Stimulated activated naive CD8-positive, alpha-beta T cell treated with anti-CD3 and anti-CD28 coated beads, Interleukin-15, Interleukin-2, amounts not matched to agents 100 ng/mL and 50 ng/mL, for 24 hours (primary cell): ENCODE results near the gene AK3.
A peak's percentile ranks its signal among the peaks of the same experiment; 100 is the strongest.

Source experiments
- H3K27ac Mint-ChIP-seq: one replicate; pipeline ENCODE4 v1.8.0; 2021; ENCODE audit warnings: mild to moderate bottlenecking, mixed read lengths
- H3K27me3 Mint-ChIP-seq: one replicate; pipeline ENCODE4 v1.8.0; 2021; ENCODE audit warnings: mixed read lengths
- H3K36me3 Mint-ChIP-seq: one replicate; pipeline ENCODE4 v1.8.0; 2021; ENCODE audit warnings: low read depth, mixed read lengths
- H3K4me1 Mint-ChIP-seq: one replicate; pipeline ENCODE4 v1.8.0; 2021; ENCODE audit warnings: low read depth, mixed read lengths
- H3K4me3 Mint-ChIP-seq: one replicate; pipeline ENCODE4 v1.8.0; 2021; ENCODE audit warnings: mild to moderate bottlenecking, mixed read lengths
- H3K9me3 Mint-ChIP-seq: one replicate; pipeline ENCODE4 v1.8.0; 2021; ENCODE audit warnings: mixed read lengths

Gene AK3

DNA sequence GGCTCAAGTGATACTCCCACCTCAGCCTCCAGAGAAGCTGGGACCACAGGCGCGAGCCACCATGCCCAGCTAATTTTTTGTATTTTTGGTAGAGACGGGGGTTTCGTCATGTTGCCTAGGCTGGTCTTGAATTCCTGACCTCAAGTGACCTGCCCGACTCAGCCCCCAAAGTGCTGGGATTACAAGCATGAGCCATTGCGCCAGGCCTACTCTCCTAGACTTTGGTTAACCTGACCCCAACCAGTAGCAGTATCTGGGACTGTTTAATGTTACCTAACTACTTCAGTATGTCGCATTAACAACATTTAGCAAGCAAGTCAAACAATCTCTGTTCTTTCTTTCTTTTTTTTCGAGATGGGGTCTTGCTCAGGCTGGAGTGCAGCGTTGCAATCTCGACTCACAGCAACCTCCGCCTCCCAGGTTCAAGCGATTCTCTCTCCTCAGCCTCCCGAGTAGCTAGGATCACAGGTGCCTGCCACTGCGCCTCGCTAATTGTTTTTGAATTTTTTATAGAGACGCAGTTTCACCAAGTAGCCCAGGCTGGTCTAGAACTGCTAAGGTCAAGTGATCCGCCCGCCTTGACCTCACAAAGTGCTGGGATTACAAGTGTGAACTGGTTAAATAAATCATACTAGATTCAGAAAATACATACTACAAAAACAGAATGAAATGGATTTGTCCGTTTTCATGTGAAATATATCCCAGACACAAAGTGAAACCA is 2.0 kb downstream of the AK3 start:
- H3K27ac Mint-ChIP-seq = peak overlapping the region; percentile 66

DNA sequence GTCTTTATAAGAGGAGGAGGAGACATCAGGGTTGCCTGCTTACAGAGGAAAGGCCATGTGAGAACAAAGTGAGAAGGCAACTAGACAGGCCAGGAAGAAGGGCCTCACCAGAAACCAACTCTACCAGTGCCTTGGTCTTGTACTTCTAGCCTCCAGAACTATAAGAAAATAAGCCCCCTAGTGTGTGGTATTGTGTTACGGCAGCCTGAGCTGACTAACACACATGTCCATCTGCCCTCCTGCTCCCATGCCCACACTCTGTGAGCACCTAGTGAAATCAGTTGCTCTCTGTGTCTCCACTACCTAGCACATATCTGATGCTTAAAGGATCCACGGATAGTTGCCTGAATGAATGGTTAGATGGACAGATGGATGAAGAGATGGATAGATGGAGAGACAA is 6.9 kb downstream of the AK3 start:
- H3K27me3 Mint-ChIP-seq = no peaks in the 10 kb centered on the region
- H3K4me1 Mint-ChIP-seq = peaks cover 42% of the 10 kb centered on the region
- no peaks in the 10 kb centered on the region for H3K9me3 Mint-ChIP-seq
- no peak overlapping the region for H3K4me3 Mint-ChIP-seq
- H3K36me3 Mint-ChIP-seq = peaks cover 34% of the 10 kb centered on the region
- H3K27ac Mint-ChIP-seq = no peak overlapping the region

More for the DNA sequence above, 2.0 kb downstream of the AK3 start:
- no peaks in the 10 kb centered on the region for H3K9me3 Mint-ChIP-seq
- peaks cover 12% of the 10 kb centered on the region for H3K36me3 Mint-ChIP-seq
- peaks cover 46% of the 10 kb centered on the region for H3K4me1 Mint-ChIP-seq
- H3K27me3 Mint-ChIP-seq = no peaks in the 10 kb centered on the region
- peak overlapping the region; percentile 90 for H3K4me3 Mint-ChIP-seq

DNA sequence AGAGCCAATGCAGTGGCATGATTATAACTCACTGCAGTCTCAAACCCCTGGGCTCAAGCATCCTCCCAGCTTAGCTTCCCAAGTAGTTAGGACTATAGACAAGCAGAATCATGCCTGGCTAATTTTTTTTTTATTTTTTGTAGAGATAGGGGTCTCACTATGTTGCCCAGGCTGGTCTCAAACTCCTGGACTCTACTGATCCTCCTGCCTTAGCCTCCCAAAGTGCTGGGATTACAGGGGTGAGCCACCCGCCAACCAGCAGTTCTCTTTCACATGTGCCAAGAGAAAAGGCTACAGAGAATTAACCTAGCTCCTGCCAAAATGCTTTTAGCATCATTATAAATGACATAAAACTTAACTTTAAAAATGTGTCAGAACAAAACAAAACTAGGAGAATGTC is 8.1 kb downstream of the AK3 start:
- Mint-ChIP-seq H3K4me1 (peaks cover 31% of the 10 kb centered on the region), H3K27me3 (no peaks in the 10 kb centered on the region), H3K9me3 (no peaks in the 10 kb centered on the region), H3K4me3 (no peak overlapping the region), H3K27ac (no peak overlapping the region), H3K36me3 (peaks cover 34% of the 10 kb centered on the region)

DNA sequence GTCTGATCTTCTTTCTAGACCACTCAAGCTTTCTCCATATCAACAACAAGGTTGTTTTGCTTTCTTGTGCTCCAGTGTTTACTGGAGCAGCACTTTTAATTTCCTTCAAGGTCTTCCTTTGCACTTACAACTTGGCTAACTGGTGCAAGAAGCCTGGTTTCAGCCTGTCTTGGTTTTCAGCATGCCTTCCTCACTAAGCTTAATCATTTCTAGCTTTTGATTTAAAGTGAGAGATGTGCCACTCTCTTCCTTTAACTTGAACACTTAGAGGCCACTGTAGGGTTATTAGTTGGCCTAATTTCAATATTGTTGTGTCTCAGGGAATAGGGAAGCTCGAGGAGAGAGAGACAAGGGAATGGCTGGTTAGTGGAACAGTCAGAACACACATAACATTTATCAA is 13.4 kb downstream of the AK3 start:
- H3K4me3 Mint-ChIP-seq = no peak overlapping the region
- H3K4me1 Mint-ChIP-seq = peaks cover 31% of the 10 kb centered on the region
- H3K27ac Mint-ChIP-seq = no peak overlapping the region
- H3K36me3 Mint-ChIP-seq = peaks cover 44% of the 10 kb centered on the region
- no peaks in the 10 kb centered on the region for H3K9me3 Mint-ChIP-seq
- H3K27me3 Mint-ChIP-seq = no peaks in the 10 kb centered on the region

DNA sequence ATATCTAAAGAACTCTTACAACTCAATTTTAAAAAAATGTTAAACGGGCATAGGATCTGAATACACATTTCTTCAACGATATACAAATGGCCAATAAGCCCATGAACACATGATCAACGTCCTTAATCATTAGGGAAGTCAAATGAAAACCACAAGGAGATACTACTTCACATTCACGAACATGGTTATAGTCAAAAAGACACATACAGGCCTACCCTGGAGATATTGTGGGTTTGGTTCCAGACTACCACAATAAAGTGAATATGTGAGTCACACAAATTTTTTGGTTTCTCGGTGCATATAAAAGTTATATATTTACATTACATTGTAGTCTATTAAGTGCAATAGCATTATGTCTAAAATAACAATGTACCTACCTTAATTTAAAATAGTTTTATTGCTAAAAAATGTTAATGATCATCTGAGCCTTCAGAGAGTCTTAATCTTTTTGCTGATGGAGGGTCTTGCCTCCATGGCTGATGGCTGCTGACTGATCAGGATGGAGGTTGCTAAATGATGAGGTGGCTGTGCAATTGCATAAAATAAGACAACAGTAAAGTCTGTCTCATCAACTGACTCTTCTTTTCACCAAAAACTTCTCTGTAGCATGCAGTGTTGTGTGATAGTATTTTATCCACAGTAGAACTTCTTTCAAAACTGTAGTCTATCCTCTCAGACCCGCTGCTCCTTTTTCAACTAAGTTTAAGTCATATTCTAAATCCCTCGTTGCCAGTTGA is 15.1 kb downstream of the AK3 start:
- Mint-ChIP-seq H3K4me3 (no peak overlapping the region), H3K27ac (no peak overlapping the region), H3K27me3 (no peaks in the 10 kb centered on the region), H3K36me3 (peaks cover 53% of the 10 kb centered on the region), H3K4me1 (peaks cover 26% of the 10 kb centered on the region), H3K9me3 (no peaks in the 10 kb centered on the region)

DNA sequence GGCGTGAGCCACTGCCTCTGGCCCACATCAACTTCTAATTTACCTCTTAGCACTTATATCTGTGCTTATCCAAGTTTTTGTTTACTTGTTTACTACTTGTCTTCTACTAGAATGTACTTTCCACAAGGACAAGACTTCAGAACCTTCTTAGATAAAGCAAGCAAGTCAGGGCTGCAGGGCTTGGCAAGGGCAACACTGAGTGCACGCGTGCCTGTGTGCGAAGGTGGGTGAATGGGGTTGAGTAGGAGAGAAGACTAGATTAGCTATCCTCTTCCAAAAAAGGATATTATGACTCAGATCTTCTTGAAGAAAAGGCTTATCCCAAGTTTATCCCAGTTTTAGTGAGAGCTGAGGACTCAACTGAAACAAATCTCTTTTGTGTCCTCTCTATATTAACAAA is 19.3 kb downstream of the AK3 start:
- peaks cover 15% of the 10 kb centered on the region for H3K4me1 Mint-ChIP-seq
- no peaks in the 10 kb centered on the region for H3K27me3 Mint-ChIP-seq
- no peak overlapping the region for H3K4me3 Mint-ChIP-seq
- peaks cover 69% of the 10 kb centered on the region for H3K36me3 Mint-ChIP-seq
- H3K9me3 Mint-ChIP-seq = no peaks in the 10 kb centered on the region
- H3K27ac Mint-ChIP-seq = no peak overlapping the region

DNA sequence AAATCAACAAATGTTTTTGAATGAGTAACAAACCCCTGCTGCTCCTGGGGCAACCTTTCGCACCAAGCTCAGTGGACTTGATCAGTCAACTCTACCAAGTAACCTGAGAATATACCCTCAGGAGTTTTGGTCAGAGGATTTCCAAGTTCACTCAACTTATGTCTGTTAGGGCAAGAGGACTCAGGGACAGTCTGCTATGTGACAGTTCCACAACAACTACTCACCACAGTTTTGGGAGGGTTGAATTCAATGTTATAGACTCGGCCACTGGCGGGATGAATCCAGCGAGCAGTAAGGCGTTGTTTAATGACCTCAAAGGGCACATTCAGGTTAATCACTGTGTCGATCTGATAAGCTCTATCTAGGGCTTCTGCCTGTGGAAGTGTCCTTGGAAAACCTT is 22.1 kb downstream of the AK3 start:
- Mint-ChIP-seq H3K27ac (no peak overlapping the region), H3K4me3 (no peak overlapping the region), H3K36me3 (peaks cover 58% of the 10 kb centered on the region)

DNA sequence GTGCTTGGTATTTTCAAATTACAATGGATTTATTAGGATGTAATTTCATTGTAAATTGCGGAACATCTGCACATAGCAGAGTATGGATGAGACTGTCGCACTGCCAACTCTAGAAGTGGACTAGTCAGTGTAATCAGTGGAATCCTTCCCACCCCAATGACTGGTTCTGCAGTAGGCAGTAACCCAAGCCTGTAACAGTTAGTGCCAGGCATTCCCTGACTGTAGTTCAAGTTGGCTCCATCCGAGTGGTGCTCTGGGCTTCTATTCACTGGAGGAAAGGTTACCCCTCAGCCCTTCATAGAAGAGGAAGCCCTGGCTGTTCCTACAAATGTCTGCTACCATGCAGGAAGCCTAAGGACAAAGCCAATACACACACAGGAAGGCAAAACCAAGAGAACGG is 23.2 kb downstream of the AK3 start:
- Mint-ChIP-seq H3K4me1 (peaks cover 6% of the 10 kb centered on the region), H3K36me3 (peaks cover 55% of the 10 kb centered on the region), H3K27me3 (no peaks in the 10 kb centered on the region), H3K9me3 (no peaks in the 10 kb centered on the region), H3K27ac (no peak overlapping the region), H3K4me3 (no peak overlapping the region)

More for the DNA sequence above, 22.1 kb downstream of the AK3 start:
- H3K27me3 Mint-ChIP-seq = no peaks in the 10 kb centered on the region
- H3K9me3 Mint-ChIP-seq = no peaks in the 10 kb centered on the region
- peaks cover 3% of the 10 kb centered on the region for H3K4me1 Mint-ChIP-seq

DNA sequence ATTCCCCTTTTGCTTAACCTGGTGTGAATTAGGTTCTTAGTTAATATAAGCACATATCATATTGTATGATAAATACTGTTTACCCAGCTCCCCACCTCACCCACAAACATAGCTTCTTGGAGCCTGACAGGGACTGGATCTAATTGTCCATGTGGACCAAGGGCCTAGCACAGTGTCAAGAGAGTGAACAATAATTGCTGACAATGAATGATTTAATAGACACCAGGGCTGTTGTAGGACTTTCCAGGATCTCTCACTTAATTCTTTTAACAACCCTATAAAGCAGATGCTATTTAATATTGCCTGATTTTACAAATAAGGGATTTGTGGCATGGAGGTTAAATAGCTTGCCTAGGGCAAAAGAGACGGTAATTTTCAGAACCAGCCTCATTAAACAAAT is 24.8 kb downstream of the AK3 start:
- H3K4me3 Mint-ChIP-seq = no peak overlapping the region
- H3K9me3 Mint-ChIP-seq = no peaks in the 10 kb centered on the region
- peaks cover 47% of the 10 kb centered on the region for H3K36me3 Mint-ChIP-seq
- no peak overlapping the region for H3K27ac Mint-ChIP-seq
- H3K27me3 Mint-ChIP-seq = no peaks in the 10 kb centered on the region
- H3K4me1 Mint-ChIP-seq = peaks cover 6% of the 10 kb centered on the region

DNA sequence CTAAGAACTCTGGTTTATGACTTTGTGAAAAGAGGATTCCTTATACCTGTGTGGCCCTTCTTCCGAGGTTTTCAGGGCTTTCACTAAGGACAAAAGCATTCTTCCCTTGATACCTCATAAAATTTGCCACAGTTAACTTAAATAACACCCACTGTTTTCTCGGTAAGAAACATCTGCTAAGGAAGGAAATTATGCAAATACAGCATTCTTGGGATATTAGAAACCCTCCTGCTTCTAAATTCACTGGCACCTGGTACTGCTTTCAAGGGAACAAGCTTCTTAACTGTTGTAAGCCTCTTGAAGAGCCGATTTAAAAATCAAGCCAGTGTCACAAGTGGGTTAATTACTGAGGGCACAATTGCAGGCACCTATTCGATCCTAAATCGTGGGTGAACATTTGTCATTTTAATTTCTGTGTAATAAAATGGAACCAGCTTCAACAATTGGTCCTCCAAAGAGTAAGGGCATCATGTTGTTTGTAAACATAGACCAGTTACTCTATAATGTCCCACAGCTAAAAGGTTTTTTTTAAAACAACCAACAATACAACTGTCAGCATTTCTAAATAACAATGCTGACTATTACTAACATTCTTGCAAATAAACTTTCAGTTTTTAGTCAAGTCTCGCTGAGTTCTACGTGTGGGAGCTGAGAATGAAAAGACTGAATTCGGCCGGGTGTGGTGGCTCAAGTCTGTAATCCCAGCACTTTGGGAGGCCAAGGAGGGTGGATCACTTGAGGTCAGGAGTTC is 26.6 kb downstream of the AK3 start:
- peaks cover 6% of the 10 kb centered on the region for H3K4me1 Mint-ChIP-seq
- no peaks in the 10 kb centered on the region for H3K27me3 Mint-ChIP-seq
- no peaks in the 10 kb centered on the region for H3K9me3 Mint-ChIP-seq
- H3K4me3 Mint-ChIP-seq = peak overlapping the region; percentile 49
- peaks cover 40% of the 10 kb centered on the region for H3K36me3 Mint-ChIP-seq
- peak overlapping the region; percentile 91 for H3K27ac Mint-ChIP-seq

DNA sequence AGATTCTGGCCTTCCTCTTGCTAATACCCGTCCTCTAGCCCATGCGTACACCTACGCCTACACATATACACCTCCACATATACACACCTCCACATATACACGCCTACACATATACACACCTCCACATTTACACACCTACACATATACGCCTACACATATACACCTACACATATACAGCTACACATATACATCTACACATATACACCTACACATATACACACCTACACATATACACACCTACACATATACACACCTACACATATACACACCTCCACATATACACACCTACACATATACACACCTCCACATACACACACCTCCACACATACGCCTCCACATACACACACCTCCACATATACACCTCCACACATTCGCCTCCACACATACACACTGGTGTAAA is 27.2 kb downstream of the AK3 start:
- Mint-ChIP-seq H3K27ac (peak overlapping the region; percentile 91), H3K4me3 (peak overlapping the region; percentile 49), H3K27me3 (no peaks in the 10 kb centered on the region)

DNA sequence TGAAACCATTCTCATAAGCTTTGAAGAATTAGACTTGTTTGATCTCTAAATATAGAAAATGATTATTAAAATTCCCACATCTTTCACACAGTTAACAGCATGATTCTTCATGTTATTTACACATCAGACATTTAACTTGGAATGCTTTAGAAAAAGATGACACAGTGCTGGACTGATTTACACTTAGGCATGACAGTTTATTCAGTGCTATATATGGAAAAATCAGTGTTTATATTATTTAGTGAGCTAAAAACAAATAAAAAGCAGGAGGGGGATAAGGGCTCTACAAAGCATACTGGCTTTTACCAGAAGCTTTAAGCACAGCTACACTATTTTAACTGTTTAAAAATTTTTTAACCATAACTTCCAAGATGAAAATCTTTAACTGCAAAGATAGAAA is 31.6 kb downstream of the AK3 start:
- Mint-ChIP-seq H3K9me3 (no peaks in the 10 kb centered on the region), H3K27ac (no peak overlapping the region), H3K27me3 (no peaks in the 10 kb centered on the region), H3K4me1 (peaks cover 11% of the 10 kb centered on the region), H3K4me3 (no peak overlapping the region), H3K36me3 (peaks cover 53% of the 10 kb centered on the region)

More for the DNA sequence above, 27.2 kb downstream of the AK3 start:
- Mint-ChIP-seq H3K9me3 (no peaks in the 10 kb centered on the region), H3K4me1 (peaks cover 6% of the 10 kb centered on the region), H3K36me3 (peaks cover 46% of the 10 kb centered on the region)

DNA sequence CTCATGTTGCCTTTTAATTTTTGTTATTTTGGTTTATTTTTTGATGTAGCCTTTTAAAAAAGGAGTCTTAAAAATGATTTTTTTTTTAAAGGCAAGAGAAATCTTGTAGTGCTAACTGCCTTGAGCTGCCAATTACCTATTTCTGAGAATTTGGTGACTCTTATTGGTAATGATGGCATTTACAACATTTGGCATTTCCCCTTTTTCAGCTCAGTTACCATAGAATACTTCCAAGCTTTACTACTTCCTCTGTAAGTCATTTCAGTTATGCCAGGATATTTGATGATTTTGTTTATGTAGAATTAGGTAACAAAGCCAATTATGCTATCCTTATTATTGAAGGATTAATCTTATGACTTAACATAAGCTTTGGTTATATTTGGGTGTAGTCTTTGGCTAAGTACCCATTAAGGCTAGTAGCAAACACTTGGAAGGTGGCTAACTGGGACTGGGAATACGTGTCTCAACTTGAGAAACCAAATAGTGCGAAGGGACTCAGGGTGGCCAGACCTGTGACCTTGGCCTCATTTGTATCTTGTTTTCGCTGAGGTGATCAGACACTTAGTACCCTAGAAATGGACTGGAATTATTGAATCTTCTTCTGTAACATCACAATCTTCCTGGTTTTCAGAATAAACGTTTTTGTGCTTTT is 33.9 kb downstream of the AK3 start:
- Mint-ChIP-seq H3K27ac (peak overlapping the region; percentile 36), H3K4me1 (peaks cover 13% of the 10 kb centered on the region), H3K27me3 (no peaks in the 10 kb centered on the region), H3K9me3 (no peaks in the 10 kb centered on the region), H3K36me3 (peaks cover 64% of the 10 kb centered on the region), H3K4me3 (no peak overlapping the region)

DNA sequence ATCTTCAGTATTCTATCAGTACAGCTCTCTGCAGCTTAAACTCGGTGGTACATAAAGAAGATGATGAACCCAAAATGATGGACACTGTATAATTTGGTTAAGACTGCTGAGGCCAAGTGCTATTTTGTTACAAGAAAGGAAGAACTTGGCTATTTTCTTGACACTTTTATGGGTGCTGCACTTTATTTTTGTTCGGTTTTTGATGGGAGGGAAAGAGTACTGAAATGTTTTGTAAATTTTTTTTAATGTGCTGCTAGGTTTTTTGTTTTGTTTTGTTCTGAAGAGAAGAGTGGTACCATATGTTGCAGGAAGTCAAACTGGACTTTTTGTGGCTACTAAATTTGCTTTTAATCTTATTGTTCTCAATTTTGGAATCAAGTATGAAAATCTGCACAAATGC is 35.0 kb downstream of the AK3 start:
- H3K27me3 Mint-ChIP-seq = no peaks in the 10 kb centered on the region
- H3K36me3 Mint-ChIP-seq = peaks cover 69% of the 10 kb centered on the region
- H3K4me1 Mint-ChIP-seq = peaks cover 19% of the 10 kb centered on the region
- H3K4me3 Mint-ChIP-seq = no peak overlapping the region
- H3K27ac Mint-ChIP-seq = no peak overlapping the region
- no peaks in the 10 kb centered on the region for H3K9me3 Mint-ChIP-seq

DNA sequence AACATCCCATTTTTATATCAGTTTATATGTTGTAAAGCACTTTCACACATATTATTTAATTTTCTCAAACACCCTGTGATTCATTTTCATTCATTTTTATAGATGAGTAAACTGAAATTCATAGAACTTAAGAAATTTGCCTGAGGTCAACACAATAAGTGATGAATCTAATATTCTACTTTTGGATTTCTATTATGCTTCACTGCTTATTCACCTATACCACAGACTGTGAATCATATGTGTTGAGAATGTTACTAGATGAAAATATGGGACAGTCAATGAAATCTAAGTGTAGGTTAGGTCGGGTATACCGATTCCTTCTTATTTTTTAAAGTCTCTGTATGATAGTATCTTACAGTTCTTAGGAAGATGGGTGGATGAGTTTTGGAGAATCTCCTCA is 36.9 kb downstream of the AK3 start:
- Mint-ChIP-seq H3K27ac (no peak overlapping the region), H3K4me1 (peaks cover 19% of the 10 kb centered on the region), H3K36me3 (peaks cover 73% of the 10 kb centered on the region), H3K4me3 (no peak overlapping the region), H3K9me3 (no peaks in the 10 kb centered on the region), H3K27me3 (no peaks in the 10 kb centered on the region)
